Measurements from ENCODE around the gene ABCB10.

ABCB10 gene

DNA sequence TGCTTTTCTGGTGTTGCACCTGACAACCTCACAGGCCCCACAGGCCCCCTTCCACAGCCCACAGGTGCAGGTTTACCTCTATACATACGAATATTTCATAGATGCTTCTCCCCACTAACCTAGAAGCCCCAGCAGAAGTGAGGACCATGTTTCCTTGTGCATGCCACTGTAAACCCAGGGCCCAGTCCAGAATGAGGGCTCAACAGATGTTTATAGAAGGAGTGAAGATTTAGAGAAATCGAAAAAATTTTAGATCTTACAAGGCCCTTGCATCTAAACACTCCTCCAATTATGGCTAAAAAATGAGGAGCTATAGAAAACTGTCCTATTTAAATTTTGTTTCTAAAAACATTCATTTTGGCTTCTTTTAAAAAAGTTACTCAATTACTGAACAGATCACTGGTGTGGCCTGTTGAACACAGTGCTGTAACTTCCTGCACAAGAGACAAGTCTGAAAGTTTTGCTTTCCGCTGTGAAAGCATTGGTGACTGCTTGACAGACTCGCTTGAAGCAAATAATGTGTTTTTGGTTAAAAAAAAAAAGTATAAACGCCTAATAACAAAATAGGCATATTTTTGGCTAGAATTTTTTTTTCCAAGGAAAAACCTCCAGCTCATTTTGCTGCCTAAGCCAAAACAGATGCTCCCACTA is 1.2 kb downstream of the ABCB10 start:
- DNase-seq (ENCODE audit: low read depth): peak; percentile 67

DNA sequence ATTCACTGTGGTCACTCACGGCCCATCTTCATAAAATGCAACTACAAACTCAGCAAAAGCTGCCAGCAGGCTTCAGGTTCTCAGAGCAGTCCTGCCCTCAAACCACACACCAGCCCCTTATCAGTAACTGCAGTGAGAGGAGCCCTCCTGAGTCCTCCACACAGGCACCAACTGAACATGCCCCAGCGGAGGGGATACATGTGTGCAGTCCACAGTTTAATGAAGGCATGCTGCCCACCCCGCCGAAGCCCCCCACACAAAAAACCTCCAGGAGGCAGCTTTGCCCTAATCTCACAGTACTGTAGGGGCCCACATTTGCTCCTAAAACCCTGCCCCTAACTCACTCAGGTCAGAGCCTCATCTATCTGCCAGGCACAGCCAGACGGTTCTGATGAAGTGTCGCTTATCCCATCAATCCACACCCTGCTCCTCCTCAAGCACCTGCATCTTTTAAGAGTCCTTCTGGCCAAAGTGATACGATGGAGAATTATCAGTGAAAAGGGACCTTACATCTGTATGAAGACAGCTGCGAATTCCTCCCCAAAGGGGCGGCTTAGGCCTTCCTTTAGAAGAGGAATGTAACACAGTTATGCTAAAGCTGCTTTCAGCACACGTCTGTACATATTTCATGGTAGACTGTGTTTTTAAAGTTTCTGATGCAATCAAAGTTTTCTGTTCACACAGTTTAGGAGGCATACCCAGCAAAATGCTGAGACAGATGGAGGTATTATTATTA is 3.5 kb downstream of the ABCB10 start:
- DNase-seq (ENCODE audit: low read depth): peak; percentile 73
- H3K4me3 ChIP-seq (ENCODE audit: low read depth, low read length): peak overlapping the region; percentile 99
- TF ChIP-seq MAX (IDR thresholded peaks at IDR 0.05; ENCODE audit: low read depth, low read length) (no peak), POLR2A (IDR thresholded peaks at IDR 0.05; ENCODE audit: extremely low read depth, insufficient read length) (no peak), MYC (IDR thresholded peaks at IDR 0.05; ENCODE audit: low read depth, low read length) (no peak)
- TF ChIP-seq, protein P1, sequence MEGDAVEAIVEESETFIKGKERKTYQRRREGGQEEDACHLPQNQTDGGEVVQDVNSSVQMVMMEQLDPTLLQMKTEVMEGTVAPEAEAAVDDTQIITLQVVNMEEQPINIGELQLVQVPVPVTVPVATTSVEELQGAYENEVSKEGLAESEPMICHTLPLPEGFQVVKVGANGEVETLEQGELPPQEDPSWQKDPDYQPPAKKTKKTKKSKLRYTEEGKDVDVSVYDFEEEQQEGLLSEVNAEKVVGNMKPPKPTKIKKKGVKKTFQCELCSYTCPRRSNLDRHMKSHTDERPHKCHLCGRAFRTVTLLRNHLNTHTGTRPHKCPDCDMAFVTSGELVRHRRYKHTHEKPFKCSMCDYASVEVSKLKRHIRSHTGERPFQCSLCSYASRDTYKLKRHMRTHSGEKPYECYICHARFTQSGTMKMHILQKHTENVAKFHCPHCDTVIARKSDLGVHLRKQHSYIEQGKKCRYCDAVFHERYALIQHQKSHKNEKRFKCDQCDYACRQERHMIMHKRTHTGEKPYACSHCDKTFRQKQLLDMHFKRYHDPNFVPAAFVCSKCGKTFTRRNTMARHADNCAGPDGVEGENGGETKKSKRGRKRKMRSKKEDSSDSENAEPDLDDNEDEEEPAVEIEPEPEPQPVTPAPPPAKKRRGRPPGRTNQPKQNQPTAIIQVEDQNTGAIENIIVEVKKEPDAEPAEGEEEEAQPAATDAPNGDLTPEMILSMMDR (IDR thresholded peaks at IDR 0.05; ENCODE audit: low read depth, low read length): no peak

More for the DNA sequence above, 1.2 kb downstream of the ABCB10 start:
- no peak for TF ChIP-seq POLR2A (IDR thresholded peaks at IDR 0.05; ENCODE audit: extremely low read depth, insufficient read length)
- 0 out of 2 replicates have a peak, but pooled peaks have one; percentile 4 for TF ChIP-seq MAX (IDR thresholded peaks at IDR 0.05; ENCODE audit: low read depth, low read length)
- peak overlapping the region; percentile 99 for H3K4me3 ChIP-seq (ENCODE audit: low read depth, low read length)

DNA sequence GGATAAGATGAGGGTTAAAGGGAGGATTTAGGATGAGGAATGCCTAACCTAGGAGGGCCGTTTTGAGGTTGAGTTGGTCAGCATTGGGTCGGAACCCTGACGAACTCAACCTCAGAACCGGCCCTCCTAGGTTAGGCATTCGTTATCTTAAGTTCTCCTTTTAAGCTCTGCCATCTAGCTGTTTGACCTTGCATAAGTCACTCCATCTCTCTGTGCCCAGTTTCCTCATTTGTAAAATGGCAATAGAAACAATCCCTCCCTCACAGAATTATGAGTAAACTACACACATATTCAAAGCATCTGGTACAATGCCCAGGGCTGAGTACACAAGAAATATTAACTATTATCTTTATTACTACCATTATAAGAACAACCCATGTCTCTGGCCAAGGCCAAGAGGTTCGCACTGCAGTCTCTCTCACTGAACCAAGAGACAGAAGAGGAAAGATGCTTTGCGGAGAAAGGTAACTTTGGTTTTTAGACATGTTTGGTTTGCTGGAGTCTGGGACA is 4.8 kb downstream of the ABCB10 start:
- TF ChIP-seq MAX (IDR thresholded peaks at IDR 0.05; ENCODE audit: low read depth, low read length): no peak
- no peak for TF ChIP-seq MYC (IDR thresholded peaks at IDR 0.05; ENCODE audit: low read depth, low read length)
- TF ChIP-seq, protein P1 (IDR thresholded peaks at IDR 0.05; ENCODE audit: low read depth, low read length): no peak
- no peak for TF ChIP-seq POLR2A (IDR thresholded peaks at IDR 0.05; ENCODE audit: extremely low read depth, insufficient read length)
- DNase-seq (ENCODE audit: low read depth): peak; percentile 54
- peak overlapping the region; percentile 99 for H3K4me3 ChIP-seq (ENCODE audit: low read depth, low read length)

DNA sequence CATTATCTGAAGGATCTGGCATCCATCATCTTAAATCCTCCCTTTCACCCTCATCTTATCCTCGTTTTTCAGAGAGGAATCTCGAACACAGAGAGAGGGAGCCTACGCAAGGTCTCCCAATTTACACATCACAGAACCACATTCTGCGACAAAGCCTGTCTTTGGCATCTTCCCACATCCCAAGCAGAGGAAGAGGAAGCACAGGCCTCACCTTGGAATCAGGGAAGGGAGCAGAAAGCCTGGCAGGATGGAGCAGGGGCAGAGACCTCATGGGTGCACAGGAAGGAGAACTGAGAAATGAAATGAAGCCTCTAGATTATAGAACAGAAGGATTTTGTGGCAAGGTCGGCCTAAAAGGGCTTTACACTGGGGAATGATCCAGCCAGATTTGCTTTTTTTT is 5.8 kb downstream of the ABCB10 start:
- DNase-seq (ENCODE audit: low read depth): no peak
- no peak for TF ChIP-seq POLR2A (IDR thresholded peaks at IDR 0.05; ENCODE audit: extremely low read depth, insufficient read length)
- TF ChIP-seq, protein P1 (IDR thresholded peaks at IDR 0.05; ENCODE audit: low read depth, low read length): no peak
- TF ChIP-seq MAX (IDR thresholded peaks at IDR 0.05; ENCODE audit: low read depth, low read length): no peak
- no peak for TF ChIP-seq MYC (IDR thresholded peaks at IDR 0.05; ENCODE audit: low read depth, low read length)
- H3K4me3 ChIP-seq (ENCODE audit: low read depth, low read length): peak overlapping the region; percentile 32

DNA sequence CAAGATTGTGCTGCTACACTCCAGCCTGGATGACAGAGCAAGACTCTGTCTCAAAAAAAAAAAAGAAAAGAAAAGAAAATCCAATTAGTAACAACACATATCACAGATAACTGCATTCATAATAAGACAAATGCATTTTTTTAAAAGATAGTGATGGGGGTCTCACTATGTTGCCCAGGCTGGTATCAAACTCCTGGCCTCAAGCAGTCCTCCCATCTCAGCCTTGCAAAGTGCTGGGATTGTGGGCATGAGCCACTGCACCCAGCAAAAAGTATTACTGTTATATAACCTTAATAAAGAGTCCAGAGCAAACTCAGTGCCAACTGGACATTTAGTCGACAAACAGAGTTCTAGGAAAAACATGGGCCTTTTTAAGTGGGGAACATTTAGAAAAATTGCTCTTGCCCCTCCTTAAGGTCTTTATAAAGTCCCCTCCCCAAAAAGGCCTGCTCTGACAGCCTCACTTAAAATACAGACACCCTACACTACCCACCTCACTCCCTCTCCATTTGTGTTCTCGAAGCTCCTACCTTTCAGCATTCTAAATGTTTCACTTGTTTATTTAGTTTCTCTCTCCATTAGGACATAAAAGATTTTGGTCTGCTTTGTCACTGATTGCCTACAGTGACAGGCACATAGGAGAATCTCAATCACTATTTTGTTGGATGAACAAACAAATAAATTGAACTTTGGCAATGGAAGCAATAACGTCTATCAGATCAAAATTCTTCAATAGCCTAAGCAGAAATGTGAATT is 7.5 kb downstream of the ABCB10 start:
- no peak overlapping the region for H3K4me3 ChIP-seq (ENCODE audit: low read depth, low read length)
- DNase-seq (ENCODE audit: low read depth): no peak
- TF ChIP-seq, protein P1 (IDR thresholded peaks at IDR 0.05; ENCODE audit: low read depth, low read length): no peak
- TF ChIP-seq MYC (IDR thresholded peaks at IDR 0.05; ENCODE audit: low read depth, low read length): no peak
- TF ChIP-seq POLR2A (IDR thresholded peaks at IDR 0.05; ENCODE audit: extremely low read depth, insufficient read length): no peak
- no peak for TF ChIP-seq MAX (IDR thresholded peaks at IDR 0.05; ENCODE audit: low read depth, low read length)

All from NB4 (cell line).